RWPE2 (cell line): Measurements from ENCODE around the gene RARB.

Experiments used
- ATAC-seq: fragments of 200-7000 bp; cut with Tn5 transposase; 3 replicates; pipeline ENCODE4 v1.9.1; 2021; ENCODE audit warnings: low read depth
- DNase-seq: peaks from one replicate; pipeline ENCODE4 v3.0.0-alpha.2; 2020; ENCODE audit warnings: low spot score
- H3K27ac ChIP-seq: fragments of 450-650 bp; 2 replicates; pipeline ENCODE4 v1.5.1; 2017; ENCODE audit warnings: mild to moderate bottlenecking; ENCODE audit not compliant: poor library complexity, severe bottlenecking
- H3K27me3 ChIP-seq: fragments of 250-450 bp; sonication (Bioruptor Pico); 2 replicates; pipeline ENCODE4 v1.5.1; 2021; ENCODE audit warnings: mild to moderate bottlenecking, moderate library complexity; ENCODE audit not compliant: insufficient read depth, poor library complexity, severe bottlenecking
- H3K36me3 ChIP-seq: fragments of 250-450 bp; sonication (Bioruptor Pico); 2 replicates; pipeline ENCODE4 v1.5.1; 2020; ENCODE audit warnings: low read depth, mild to moderate bottlenecking, moderate library complexity
- H3K4me1 ChIP-seq: fragments of 250-450 bp; sonication (Bioruptor Pico); 2 replicates; pipeline ENCODE4 v1.5.1; 2021; ENCODE audit warnings: mild to moderate bottlenecking, moderate library complexity; ENCODE audit not compliant: insufficient read depth, poor library complexity, severe bottlenecking
- H3K4me3 ChIP-seq: fragments of 250-450 bp; sonication (Bioruptor Pico); 2 replicates; pipeline ENCODE4 v1.5.1; 2021; ENCODE audit warnings: mild to moderate bottlenecking, moderate library complexity; ENCODE audit not compliant: severe bottlenecking
- H3K9me3 ChIP-seq: fragments of 250-450 bp; sonication (Bioruptor Pico); 2 replicates; pipeline ENCODE4 v1.5.1; 2021; ENCODE audit warnings: mild to moderate bottlenecking, moderate library complexity; ENCODE audit not compliant: severe bottlenecking
- TF ChIP-seq, protein P1 (sequence below): fragments of 450-650 bp; IDR thresholded peaks from one replicate; pipeline ENCODE4 v1.5.1; 2017; ENCODE audit warnings: mild to moderate bottlenecking, moderate library complexity; ENCODE audit not compliant: poor library complexity, severe bottlenecking

The RARB gene

GRCh38 chr3:25478211-25478757, 50.2 kb downstream of the RARB start:
- TF ChIP-seq, protein P1, sequence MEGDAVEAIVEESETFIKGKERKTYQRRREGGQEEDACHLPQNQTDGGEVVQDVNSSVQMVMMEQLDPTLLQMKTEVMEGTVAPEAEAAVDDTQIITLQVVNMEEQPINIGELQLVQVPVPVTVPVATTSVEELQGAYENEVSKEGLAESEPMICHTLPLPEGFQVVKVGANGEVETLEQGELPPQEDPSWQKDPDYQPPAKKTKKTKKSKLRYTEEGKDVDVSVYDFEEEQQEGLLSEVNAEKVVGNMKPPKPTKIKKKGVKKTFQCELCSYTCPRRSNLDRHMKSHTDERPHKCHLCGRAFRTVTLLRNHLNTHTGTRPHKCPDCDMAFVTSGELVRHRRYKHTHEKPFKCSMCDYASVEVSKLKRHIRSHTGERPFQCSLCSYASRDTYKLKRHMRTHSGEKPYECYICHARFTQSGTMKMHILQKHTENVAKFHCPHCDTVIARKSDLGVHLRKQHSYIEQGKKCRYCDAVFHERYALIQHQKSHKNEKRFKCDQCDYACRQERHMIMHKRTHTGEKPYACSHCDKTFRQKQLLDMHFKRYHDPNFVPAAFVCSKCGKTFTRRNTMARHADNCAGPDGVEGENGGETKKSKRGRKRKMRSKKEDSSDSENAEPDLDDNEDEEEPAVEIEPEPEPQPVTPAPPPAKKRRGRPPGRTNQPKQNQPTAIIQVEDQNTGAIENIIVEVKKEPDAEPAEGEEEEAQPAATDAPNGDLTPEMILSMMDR: no peak
- no peak overlapping the region for H3K27ac ChIP-seq
- H3K4me1 ChIP-seq: peaks cover 4% of the 10 kb centered on the region
- DNase-seq (no peak), ATAC-seq (no peak)
- no peaks in the 10 kb centered on the region for H3K27me3 ChIP-seq
- H3K9me3 ChIP-seq: no peaks in the 10 kb centered on the region
- no peaks in the 10 kb centered on the region for H3K36me3 ChIP-seq
- H3K4me3 ChIP-seq: no peak overlapping the region

- Histone ChIP-seq H3K9me3 (no peaks in the 10 kb centered on the region), H3K36me3 (no peaks in the 10 kb centered on the region), H3K4me1 (no peaks in the 10 kb centered on the region), H3K27me3 (no peaks in the 10 kb centered on the region), H3K27ac (no peak overlapping the region), H3K4me3 (no peak overlapping the region)
- ATAC-seq: no peak
- TF ChIP-seq, protein P1: no peak
- DNase-seq: no peak
Measured at GRCh38 chr3:25478964-25479726, 51.1 kb downstream of the RARB start.

- Histone ChIP-seq H3K4me1 (no peaks in the 10 kb centered on the region), H3K27me3 (no peaks in the 10 kb centered on the region), H3K4me3 (no peak overlapping the region), H3K27ac (no peak overlapping the region), H3K9me3 (no peaks in the 10 kb centered on the region), H3K36me3 (no peaks in the 10 kb centered on the region)
- ATAC-seq: no peak
- TF ChIP-seq, protein P1: no peak
- no peak for DNase-seq
Measured at GRCh38 chr3:25479727-25480010, 51.6 kb downstream of the RARB start.

DNA sequence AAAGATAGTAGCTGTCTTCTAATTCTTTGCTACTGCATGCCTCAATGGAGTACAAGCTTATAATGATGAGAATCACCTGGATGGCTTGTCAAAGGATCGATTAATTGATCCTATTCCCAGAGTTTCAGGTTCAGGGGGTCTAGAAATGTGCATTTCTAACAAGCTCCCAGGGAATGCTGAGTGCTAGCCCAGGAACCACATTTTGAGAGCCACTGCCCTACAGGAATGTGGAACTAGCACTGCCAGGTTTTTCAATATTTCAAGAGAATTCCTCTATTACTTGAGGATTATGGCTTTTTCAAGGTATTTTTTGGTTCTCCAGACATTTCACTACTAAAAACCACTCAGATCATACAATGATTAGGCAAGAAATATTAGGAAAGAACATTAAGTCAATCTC, 52.7 kb downstream of the RARB start:
- Histone ChIP-seq H3K9me3 (no peaks in the 10 kb centered on the region), H3K4me1 (no peaks in the 10 kb centered on the region), H3K36me3 (no peaks in the 10 kb centered on the region), H3K27me3 (no peaks in the 10 kb centered on the region), H3K27ac (no peak overlapping the region), H3K4me3 (no peak overlapping the region)
- TF ChIP-seq, protein P1: no peak
- no peak for DNase-seq
- no peak for ATAC-seq

DNA sequence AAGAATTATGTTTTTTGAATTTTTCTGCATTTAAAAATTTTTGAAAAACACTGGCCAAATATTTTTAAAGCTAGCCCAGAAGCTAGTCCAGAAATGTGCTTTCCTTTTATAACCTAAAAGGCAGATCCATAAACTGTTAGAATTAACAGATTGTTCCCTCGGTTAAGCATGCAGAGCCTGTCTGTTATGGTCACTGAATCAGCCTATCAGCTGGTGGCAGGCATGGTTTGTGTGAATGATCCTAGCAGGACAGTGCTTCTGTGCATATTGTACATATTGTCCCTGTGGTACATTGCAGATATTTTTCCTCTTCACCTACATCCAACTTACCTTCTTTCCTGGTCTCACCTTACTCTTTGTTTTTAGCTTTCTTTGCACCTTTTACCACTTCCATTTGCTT, 53.3 kb downstream of the RARB start:
- no peak for ATAC-seq
- H3K27ac ChIP-seq: no peak overlapping the region
- no peak overlapping the region for H3K4me3 ChIP-seq

More for the DNA sequence above, 53.3 kb downstream of the RARB start:
- H3K36me3 ChIP-seq: no peaks in the 10 kb centered on the region
- TF ChIP-seq, protein P1: no peak
- no peaks in the 10 kb centered on the region for H3K4me1 ChIP-seq
- DNase-seq: no peak
- H3K9me3 ChIP-seq: no peaks in the 10 kb centered on the region
- no peaks in the 10 kb centered on the region for H3K27me3 ChIP-seq
